Ramos (cell line): ENCODE data around the gene PRKAR1B.

Experiments used
- in situ Hi-C: fragments of 300-500 bp; cut with MboI; formaldehyde crosslinking; loops from one replicate; pipeline ENCODE4 v1.14.3; 2022; ENCODE audit warnings: low sequenced_read_pairs; ENCODE audit not compliant: unreplicated experiment

Gene PRKAR1B

GRCh38 chr7:568031-568951, 158.8 kb downstream of the PRKAR1B start:
- in situ Hi-C loops, result no loop called here

DNA sequence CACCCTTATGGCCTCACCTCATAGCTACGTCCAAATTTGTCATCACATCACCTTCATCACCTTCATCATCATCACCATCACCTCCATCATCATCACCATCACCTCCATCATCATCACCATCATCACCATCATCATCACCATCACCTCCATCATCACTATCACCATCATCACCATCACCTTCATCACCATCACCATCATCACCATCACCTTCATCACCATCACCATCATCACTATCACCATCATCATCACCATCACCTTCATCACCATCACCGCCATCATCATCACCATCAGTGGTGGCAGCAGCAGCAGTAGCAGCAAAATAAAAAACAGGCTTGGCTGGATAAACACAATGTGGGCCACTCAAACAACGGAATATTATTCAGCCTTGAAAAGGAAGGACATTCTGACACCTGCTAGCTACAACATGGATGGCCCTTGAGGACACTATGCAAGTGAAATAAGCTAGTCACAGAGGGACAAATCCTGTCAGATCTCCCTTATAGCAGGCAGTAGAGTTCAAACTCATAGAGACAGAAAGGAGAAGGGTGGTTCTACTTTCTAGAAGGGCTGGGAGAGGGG, 159.7 kb downstream of the PRKAR1B start:
- in situ Hi-C loops, result no loop called here

DNA sequence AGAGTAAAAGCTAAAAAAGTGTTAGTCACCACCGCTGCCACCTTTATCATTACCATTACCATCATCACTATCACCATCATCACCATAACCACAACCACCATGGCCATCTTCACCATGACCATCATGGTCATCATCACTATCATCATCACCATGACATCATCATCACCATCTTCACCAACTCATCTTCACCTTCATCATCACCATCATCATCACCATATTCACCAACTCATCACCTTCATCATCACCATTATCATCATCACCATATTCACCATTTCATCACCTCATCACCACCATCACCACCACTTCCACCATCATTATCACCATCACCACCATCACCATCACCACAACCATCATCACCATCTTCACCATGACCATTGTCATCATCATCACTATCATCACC, 161.0 kb downstream of the PRKAR1B start:
- in situ Hi-C loops, result no loop called here

DNA sequence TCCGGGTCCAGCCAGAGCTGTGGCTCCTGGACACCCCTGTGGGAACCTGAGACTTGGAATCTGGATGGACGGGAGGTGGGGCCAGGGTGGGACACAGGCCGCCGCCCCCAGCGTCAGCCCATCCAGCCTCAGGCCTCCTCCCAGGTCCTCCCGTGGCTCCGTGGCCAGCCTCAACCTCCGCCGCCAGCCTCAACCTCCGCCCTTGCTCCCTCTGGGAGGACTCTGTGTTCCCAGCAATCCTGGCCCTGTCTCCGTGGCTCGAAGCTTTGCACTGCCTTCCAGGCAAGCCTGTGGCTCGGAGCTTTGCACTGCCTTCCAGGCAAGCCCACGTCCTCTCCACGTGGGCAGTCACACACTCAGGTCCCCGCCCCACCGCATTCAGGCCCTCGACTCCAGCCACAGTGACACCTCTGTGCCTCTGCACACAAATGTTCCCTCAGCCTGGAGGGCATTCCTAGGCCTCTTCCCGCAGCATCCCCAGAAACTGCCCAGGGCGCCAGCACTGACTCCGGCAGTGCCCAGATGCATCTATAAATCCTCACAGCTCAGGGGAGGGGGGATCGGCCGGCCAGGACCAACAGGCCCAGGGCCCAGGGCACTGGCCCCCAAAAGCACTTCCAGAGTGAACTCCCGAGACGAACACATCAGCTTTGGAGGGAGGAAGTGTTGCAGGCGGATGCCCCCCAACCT, 162.8 kb downstream of the PRKAR1B start:
- in situ Hi-C loops, result no loop called here

- in situ Hi-C loops, result no loop called here
Observed at GRCh38 chr7:563629-564170, 163.4 kb downstream of the PRKAR1B start.

GRCh38 chr7:562789-563628, 164.1 kb downstream of the PRKAR1B start:
- in situ Hi-C loops, result no loop called here

GRCh38 chr7:562374-562675, 164.8 kb downstream of the PRKAR1B start:
- in situ Hi-C loops, result no loop called here

- in situ Hi-C loops, result no loop called here
Observed at GRCh38 chr7:561631-562373, 165.3 kb downstream of the PRKAR1B start.

DNA sequence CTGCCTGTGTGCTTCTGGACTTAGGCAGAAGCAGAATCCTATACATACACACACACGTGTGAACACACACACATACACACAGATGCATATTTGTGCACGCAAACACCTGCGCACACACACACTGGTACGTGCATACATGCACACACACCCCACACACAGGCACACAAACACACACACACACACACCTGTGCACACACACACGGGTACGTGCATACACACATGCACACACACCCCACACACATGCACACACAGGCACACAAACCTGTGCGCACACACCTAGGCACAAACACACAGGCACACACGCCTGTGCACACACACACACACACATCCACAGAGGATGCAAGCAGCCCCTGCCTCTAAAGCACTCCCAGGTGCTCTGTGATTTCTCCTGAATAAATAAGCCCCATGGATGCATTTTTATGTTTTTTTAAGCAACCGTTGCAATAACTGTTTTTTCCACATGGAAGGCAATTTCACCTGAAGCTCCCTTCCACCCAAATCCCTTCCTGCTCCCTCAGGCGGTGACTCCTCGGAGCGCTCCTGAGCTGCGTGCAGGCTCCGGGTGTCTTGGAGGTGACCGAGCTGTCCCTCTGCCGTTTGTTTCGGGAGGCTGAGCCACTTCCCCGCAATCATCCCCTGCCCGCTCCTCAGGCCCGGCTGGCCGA, 166.0 kb downstream of the PRKAR1B start:
- in situ Hi-C loops, result no loop called here

- in situ Hi-C loops, result no loop called here
Observed at GRCh38 chr7:559396-559705, 167.7 kb downstream of the PRKAR1B start.

DNA sequence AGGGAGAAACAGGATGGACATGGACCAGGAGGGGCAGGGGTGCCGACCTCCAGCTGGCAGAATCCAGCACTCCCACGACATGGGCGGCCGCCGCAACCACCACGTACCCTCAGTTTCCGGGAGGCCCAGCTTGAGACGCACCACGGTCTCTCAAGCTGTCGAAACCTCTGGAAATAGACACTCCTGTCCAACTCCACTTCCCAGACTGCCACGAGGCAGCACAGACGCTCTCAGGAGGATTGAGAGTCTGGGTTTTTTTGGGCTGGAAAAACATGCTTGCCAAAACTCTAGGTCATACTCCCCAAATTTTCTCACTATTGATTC, 169.6 kb downstream of the PRKAR1B start:
- in situ Hi-C loops, result no loop called here

- in situ Hi-C loops, result no loop called here
Observed at GRCh38 chr7:556837-557557, 170.1 kb downstream of the PRKAR1B start.

- in situ Hi-C loops, result no loop called here
Observed at GRCh38 chr7:556291-556826, 170.7 kb downstream of the PRKAR1B start.

GRCh38 chr7:555551-556160, 171.4 kb downstream of the PRKAR1B start:
- in situ Hi-C loops, result no loop called here

GRCh38 chr7:553636-554111, 173.4 kb downstream of the PRKAR1B start:
- in situ Hi-C loops, result no loop called here

GRCh38 chr7:552868-553635, 174.0 kb downstream of the PRKAR1B start:
- in situ Hi-C loops, result no loop called here
